Lower lobe of right lung (tissue), 2 donors: ENCODE data around the gene GALNTL6. TPM values are rescaled to one million over a fixed set of nuclear protein-coding genes. Genes with fewer than 3 reads are reported as not detected.
"Not testable (repeated sequence)": the region's sequence is repeated elsewhere in the genome, so short reads cannot be mapped to it uniquely, and the experiment has no call there.

Experiments used
- ATAC-seq, 2 donors: fragments of 200-7000 bp; cut with Tn5 transposase; one replicate each; pipeline ENCODE4 v1.9.1; 2020 to 2022; ENCODE audit warnings: mild to moderate bottlenecking in 2 of 2, moderate library complexity in 2 of 2
- DNase-seq: peaks from one replicate; pipeline ENCODE4 v3.0.0-alpha.2; 2020
- H3K27ac ChIP-seq: fragments of 200-600 bp; one replicate; pipeline ENCODE4 v1.8.0; 2022
- H3K27me3 ChIP-seq: fragments of 200-600 bp; one replicate; pipeline ENCODE4 v1.8.0; 2022; ENCODE audit warnings: low read depth
- H3K36me3 ChIP-seq: fragments of 200-600 bp; one replicate; pipeline ENCODE4 v1.8.0; 2022; ENCODE audit warnings: mild to moderate bottlenecking
- H3K4me1 ChIP-seq: fragments of 200-600 bp; one replicate; pipeline ENCODE4 v1.8.0; 2022
- H3K4me3 ChIP-seq: fragments of 200-600 bp; one replicate; pipeline ENCODE4 v1.8.0; 2022; ENCODE audit warnings: mild to moderate bottlenecking
- H3K9me3 ChIP-seq: fragments of 200-600 bp; one replicate; pipeline ENCODE4 v1.8.0; 2022
- CTCF ChIP-seq: fragments of 200-600 bp; IDR thresholded peaks from one replicate; pipeline ENCODE4 v1.8.0; 2022; ENCODE audit warnings: antibody characterized with exemption, mild to moderate bottlenecking
- intact Hi-C: fragments of 100-400 bp; cut with DNase I; formaldehyde crosslinking; loops from one replicate; pipeline ENCODE4 v1.11.0; 2022
- total RNA-seq: library from RNA; stranded (reverse); fragmentation: NEBNext Ultra II Directional; extraction: Animal tissue kit (Norgen Biotek cat#: 25700); gene quantifications from one replicate; pipeline ENCODE4 v1.2.1, GENCODE V29; 2021
- donor health status: DM: no; HTN: yes; CAD: no; lungs with severe emphysema.

Gene GALNTL6
- total RNA-seq, 1 donor from 2014 or later = not detected

DNA sequence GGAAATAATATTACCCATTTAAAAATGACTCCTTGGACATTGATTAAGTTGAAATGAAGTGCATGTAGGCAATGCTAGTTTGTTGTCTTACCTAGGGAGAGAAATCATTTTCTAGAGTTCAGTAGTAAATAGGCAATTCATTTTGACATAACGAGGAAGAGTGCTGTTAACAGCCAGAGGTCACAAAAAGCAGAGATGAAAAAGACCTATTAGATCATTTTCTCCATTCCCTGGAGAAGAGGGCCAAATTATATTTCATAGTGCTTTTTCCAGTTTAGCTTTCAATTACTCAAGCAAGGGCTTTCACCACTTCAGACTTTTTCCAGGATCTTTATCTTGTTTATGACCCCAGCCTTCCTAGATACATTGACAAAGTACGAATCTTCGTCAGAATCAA is 981.1 kb downstream of the GALNTL6 start:
- no peaks in the 10 kb centered on the region for H3K4me1 ChIP-seq
- H3K9me3 ChIP-seq = no peaks in the 10 kb centered on the region
- TF ChIP-seq CTCF = no peak
- ATAC-seq = no peak
- DNase-seq = no peak
- no peak overlapping the region for H3K4me3 ChIP-seq
- H3K36me3 ChIP-seq = no peaks in the 10 kb centered on the region
- H3K27ac ChIP-seq = no peak overlapping the region
- H3K27me3 ChIP-seq = no peaks in the 10 kb centered on the region
- intact Hi-C loops = no loop called here

DNA sequence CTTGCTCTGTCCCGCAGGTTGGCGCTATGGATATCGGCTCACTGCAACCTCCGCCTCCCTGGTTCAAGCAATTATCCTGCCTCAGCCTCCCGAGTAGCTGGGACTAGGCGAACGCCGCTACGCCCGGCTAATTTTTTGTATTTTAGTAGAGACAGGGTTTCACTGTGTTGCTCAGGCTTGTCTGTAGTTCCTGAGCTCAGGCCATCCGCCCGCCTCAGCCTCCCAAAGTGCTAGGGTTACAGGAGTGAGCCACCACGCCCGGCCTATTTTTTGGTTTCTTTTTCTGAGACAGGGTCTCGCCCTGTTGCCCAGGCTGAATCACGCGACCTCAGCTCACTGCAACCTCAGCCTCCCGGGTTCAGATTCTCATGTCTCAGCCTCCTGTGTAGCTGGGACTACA is 984.1 kb downstream of the GALNTL6 start:
- H3K4me3 ChIP-seq, H3K9me3 ChIP-seq, H3K4me1 ChIP-seq, H3K27me3 ChIP-seq, ATAC-seq, DNase-seq, H3K27ac ChIP-seq, intact Hi-C loops, H3K36me3 ChIP-seq: not testable (repeated sequence)

GRCh38 chr4:172802032-172802431 is 988.8 kb downstream of the GALNTL6 start:
- no peak for TF ChIP-seq CTCF
- no peaks in the 10 kb centered on the region for H3K4me1 ChIP-seq
- no peak overlapping the region for H3K27ac ChIP-seq
- intact Hi-C loops = no loop called here
- no peaks in the 10 kb centered on the region for H3K36me3 ChIP-seq
- H3K4me3 ChIP-seq = no peak overlapping the region
- DNase-seq (no peak), ATAC-seq (no peak)
- H3K27me3 ChIP-seq = no peaks in the 10 kb centered on the region
- H3K9me3 ChIP-seq = no peaks in the 10 kb centered on the region

- Histone ChIP-seq H3K36me3 (no peaks in the 10 kb centered on the region), H3K27ac (no peak overlapping the region), H3K4me3 (no peak overlapping the region), H3K27me3 (no peaks in the 10 kb centered on the region), H3K9me3 (no peaks in the 10 kb centered on the region), H3K4me1 (no peaks in the 10 kb centered on the region)
- ATAC-seq = no peak
- DNase-seq = no peak
- intact Hi-C loops = no loop called here
- no peak for TF ChIP-seq CTCF
Observed at GRCh38 chr4:172806841-172807240, 993.6 kb downstream of the GALNTL6 start.

GRCh38 chr4:172808196-172808595 is 995.0 kb downstream of the GALNTL6 start:
- Histone ChIP-seq H3K27me3 (no peaks in the 10 kb centered on the region), H3K4me3 (no peak overlapping the region), H3K9me3 (no peaks in the 10 kb centered on the region), H3K36me3 (no peaks in the 10 kb centered on the region), H3K27ac (no peak overlapping the region), H3K4me1 (no peaks in the 10 kb centered on the region)
- intact Hi-C loops = no loop called here
- no peak for TF ChIP-seq CTCF
- no peak for DNase-seq
- ATAC-seq = no peak

- no peak overlapping the region for H3K27ac ChIP-seq
- intact Hi-C loops = no loop called here
- H3K36me3 ChIP-seq = no peaks in the 10 kb centered on the region
- no peaks in the 10 kb centered on the region for H3K4me1 ChIP-seq
- DNase-seq = no peak
- no peaks in the 10 kb centered on the region for H3K9me3 ChIP-seq
- no peak for TF ChIP-seq CTCF
- H3K27me3 ChIP-seq = no peaks in the 10 kb centered on the region
- no peak overlapping the region for H3K4me3 ChIP-seq
- ATAC-seq = no peak
Observed at GRCh38 chr4:172809319-172809718, 996.1 kb downstream of the GALNTL6 start.
